ENCODE data around the gene COX8C. TPM values are rescaled to one million over a fixed set of nuclear protein-coding genes. Genes with fewer than 3 reads are reported as not detected.

The COX8C gene
- total RNA-seq, 1 experiment from 2014 or later: not detected

DNA sequence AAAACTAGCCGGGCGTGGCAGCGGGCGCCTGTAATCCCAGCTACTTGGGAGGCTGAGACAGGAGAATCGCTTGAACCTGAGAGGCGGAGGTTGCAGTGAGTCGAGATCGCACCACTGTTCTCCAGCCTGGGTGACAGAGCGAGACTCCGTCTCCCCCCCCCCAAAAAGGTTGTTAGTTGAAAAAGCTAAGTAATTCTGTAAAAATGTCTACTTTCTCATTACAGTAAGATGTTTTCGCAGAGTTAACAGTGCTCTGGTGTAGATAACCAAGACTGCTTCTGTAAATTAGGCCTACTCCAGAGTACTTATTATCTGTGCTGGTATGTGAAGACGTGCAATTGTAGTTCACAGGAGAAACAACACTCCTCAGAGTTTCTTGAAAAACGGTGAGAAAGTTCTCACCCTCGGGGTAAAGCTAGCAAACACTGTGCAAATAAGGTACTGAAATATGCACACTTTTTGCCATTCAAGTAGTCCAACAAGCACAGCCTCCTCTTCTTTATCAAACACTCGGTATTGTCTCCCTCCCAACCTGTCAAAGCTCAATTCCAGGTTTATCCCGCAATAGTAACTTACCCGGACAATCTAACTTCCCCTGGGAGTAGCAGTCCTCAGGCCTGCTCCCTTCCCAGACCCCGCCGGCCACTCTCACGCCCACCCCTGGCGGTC is 15.1 kb upstream of the COX8C start:
- TF ChIP-seq EZH2 (IDR thresholded peaks at IDR 0.05; ENCODE audit: borderline replicate concordance, low read depth, low read length, poor library complexity, severe bottlenecking): no peak
- TF ChIP-seq, protein P1, sequence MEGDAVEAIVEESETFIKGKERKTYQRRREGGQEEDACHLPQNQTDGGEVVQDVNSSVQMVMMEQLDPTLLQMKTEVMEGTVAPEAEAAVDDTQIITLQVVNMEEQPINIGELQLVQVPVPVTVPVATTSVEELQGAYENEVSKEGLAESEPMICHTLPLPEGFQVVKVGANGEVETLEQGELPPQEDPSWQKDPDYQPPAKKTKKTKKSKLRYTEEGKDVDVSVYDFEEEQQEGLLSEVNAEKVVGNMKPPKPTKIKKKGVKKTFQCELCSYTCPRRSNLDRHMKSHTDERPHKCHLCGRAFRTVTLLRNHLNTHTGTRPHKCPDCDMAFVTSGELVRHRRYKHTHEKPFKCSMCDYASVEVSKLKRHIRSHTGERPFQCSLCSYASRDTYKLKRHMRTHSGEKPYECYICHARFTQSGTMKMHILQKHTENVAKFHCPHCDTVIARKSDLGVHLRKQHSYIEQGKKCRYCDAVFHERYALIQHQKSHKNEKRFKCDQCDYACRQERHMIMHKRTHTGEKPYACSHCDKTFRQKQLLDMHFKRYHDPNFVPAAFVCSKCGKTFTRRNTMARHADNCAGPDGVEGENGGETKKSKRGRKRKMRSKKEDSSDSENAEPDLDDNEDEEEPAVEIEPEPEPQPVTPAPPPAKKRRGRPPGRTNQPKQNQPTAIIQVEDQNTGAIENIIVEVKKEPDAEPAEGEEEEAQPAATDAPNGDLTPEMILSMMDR (conservative IDR thresholded peaks at IDR 0.05; ENCODE audit: low read depth, low read length): no peak
- Histone ChIP-seq H3K36me3 (ENCODE audit: insufficient read depth, low read length, poor library complexity, severe bottlenecking) (no peaks in the 10 kb centered on the region), H3K4me1 (ENCODE audit: insufficient read depth, low read length, poor library complexity, severe bottlenecking) (peaks cover 7% of the 10 kb centered on the region), H3K27me3 (replicated peaks; ENCODE audit: insufficient read depth, low read depth, low read length, poor library complexity) (no peaks in the 10 kb centered on the region), H3K27ac (ENCODE audit: low read depth, low read length, poor library complexity, severe bottlenecking) (peak overlapping the region; percentile 95), H3K4me3 (ENCODE audit: low read depth, low read length, poor library complexity, severe bottlenecking) (peak overlapping the region; percentile 90), H3K9me3 (ENCODE audit: low read depth, low read length, poor library complexity, severe bottlenecking) (peaks cover 2% of the 10 kb centered on the region)
- ChIA-PET POLR2A (ENCODE audit: low non-redundant PET) (no interaction called here), CTCF (no interaction called here)
- intact Hi-C loops (cut with micrococcal nuclease; ENCODE audit: unreplicated experiment): no loop called here
- no peak for DNase-seq (ENCODE audit: low spot score)
- no TSS peak for BruUV-seq (replicated peaks)

DNA sequence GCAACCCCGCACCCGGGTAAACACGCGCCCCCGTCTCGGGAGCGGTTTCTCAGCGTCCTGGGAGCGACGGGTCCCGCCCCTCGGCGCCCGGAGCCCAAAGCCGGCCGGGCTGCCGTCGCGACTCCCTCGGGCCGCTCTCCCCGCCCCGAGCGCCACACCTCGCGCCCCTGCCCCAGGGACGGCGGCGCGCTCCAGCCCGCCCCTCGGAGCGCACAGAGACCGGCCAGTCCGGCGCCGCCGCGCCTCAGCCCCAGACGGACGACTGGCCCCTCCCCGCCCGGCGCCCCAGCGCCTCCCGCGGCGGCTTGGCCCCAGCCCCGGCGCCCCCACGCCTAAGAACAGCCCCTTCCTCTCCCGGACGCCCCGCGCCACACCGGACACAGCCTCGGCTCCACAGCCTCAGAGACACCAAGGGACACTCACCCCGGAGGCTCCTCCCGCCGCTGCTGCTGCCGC is 14.6 kb upstream of the COX8C start:
- no peaks in the 10 kb centered on the region for H3K27me3 ChIP-seq (replicated peaks; ENCODE audit: insufficient read depth, low read depth, low read length, poor library complexity)
- BruUV-seq (replicated peaks): no TSS peak
- POLR2A ChIA-PET (ENCODE audit: low non-redundant PET): no interaction called here
- H3K4me1 ChIP-seq (ENCODE audit: insufficient read depth, low read length, poor library complexity, severe bottlenecking): peaks cover 7% of the 10 kb centered on the region
- CTCF ChIA-PET: no interaction called here
- TF ChIP-seq EZH2 (IDR thresholded peaks at IDR 0.05; ENCODE audit: borderline replicate concordance, low read depth, low read length, poor library complexity, severe bottlenecking): no peak
- TF ChIP-seq, protein P1 (conservative IDR thresholded peaks at IDR 0.05; ENCODE audit: low read depth, low read length): no peak
- peaks cover 8% of the 10 kb centered on the region for H3K9me3 ChIP-seq (ENCODE audit: low read depth, low read length, poor library complexity, severe bottlenecking)
- DNase-seq (ENCODE audit: low spot score): peak; percentile 31
- intact Hi-C loops (cut with micrococcal nuclease; ENCODE audit: unreplicated experiment): no loop called here
- H3K27ac ChIP-seq (ENCODE audit: low read depth, low read length, poor library complexity, severe bottlenecking): peak overlapping the region; percentile 95
- peak overlapping the region; percentile 90 for H3K4me3 ChIP-seq (ENCODE audit: low read depth, low read length, poor library complexity, severe bottlenecking)
- H3K36me3 ChIP-seq (ENCODE audit: insufficient read depth, low read length, poor library complexity, severe bottlenecking): no peaks in the 10 kb centered on the region

DNA sequence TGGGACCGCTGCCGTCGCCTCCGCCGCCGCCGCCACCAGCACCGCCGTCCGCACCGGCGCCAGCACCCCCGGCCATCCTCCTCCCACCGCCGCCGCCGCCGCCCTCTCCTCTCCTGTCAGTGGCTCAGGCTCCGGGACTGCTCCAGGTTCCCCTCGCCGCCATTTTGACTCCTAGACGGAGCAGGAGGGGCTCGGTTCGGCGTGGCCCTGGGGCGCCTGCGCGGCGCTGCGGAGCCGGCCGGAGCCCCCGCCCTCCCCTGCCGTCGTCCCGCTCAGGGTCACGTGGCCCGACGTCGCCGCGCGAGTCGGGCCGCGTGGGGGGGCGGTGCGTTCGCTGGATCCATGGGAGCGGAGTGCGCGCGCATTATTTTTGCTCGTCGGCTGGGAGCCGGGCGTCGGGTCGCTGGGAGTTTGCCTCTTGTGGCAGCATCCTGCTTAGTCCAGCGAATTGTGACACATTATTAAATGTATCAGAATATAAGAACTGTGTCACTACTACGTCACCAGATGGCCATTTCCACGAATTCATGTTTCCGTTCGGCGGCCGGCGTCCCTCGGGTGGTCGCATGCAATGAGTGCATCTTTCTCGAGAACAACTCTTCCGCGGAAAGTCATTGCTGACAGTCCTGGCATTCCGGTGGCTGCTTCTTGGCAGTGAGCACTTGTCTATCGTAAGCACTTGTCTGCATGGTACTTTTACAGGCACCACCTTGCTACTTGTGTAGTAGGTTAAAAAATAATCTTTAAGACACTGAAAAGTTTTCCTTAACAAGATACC is 13.9 kb upstream of the COX8C start, which contains the start of gene BTBD7:
Gene BTBD7, minus strand, starts transcription at position 184 of the 778 bp plus-strand sequence. CDS start 36,985 bp downstream, outside the sequence.
- no peak for TF ChIP-seq EZH2 (IDR thresholded peaks at IDR 0.05; ENCODE audit: borderline replicate concordance, low read depth, low read length, poor library complexity, severe bottlenecking)
- TF ChIP-seq, protein P1 (conservative IDR thresholded peaks at IDR 0.05; ENCODE audit: low read depth, low read length): peak; percentile 32
- CTCF ChIA-PET: no interaction called here
- Histone ChIP-seq H3K9me3 (ENCODE audit: low read depth, low read length, poor library complexity, severe bottlenecking) (peaks cover 8% of the 10 kb centered on the region), H3K36me3 (ENCODE audit: insufficient read depth, low read length, poor library complexity, severe bottlenecking) (no peaks in the 10 kb centered on the region), H3K4me1 (ENCODE audit: insufficient read depth, low read length, poor library complexity, severe bottlenecking) (peaks cover 7% of the 10 kb centered on the region), H3K27me3 (replicated peaks; ENCODE audit: insufficient read depth, low read depth, low read length, poor library complexity) (no peaks in the 10 kb centered on the region), H3K27ac (ENCODE audit: low read depth, low read length, poor library complexity, severe bottlenecking) (peak within 1 kb of the TSS; percentile 95), H3K4me3 (ENCODE audit: low read depth, low read length, poor library complexity, severe bottlenecking) (peak within 1 kb of the TSS; percentile 90)
- POLR2A ChIA-PET (ENCODE audit: low non-redundant PET): no interaction called here
- DNase-seq (ENCODE audit: low spot score): peak; percentile 98
- intact Hi-C loops (cut with micrococcal nuclease; ENCODE audit: unreplicated experiment): no loop called here
- BruUV-seq (replicated peaks): TSS peak; percentile 80
